Liver (tissue), 9 donors: ENCODE measurements around the gene SMOC2. TPM values are rescaled to one million over a fixed set of nuclear protein-coding genes. Genes with fewer than 3 reads are reported as not detected.

ENCODE experiments used
- DNase-seq: peaks from one replicate; pipeline ENCODE4 v3.0.0-alpha.2; 2017; ENCODE audit warnings: low spot score
- H3K27ac ChIP-seq, 2 donors: one replicate each; pipeline ENCODE4 v1.7.0; 2013; ENCODE audit warnings: inconsistent platforms in 2 of 2, low read length in 2 of 2, control low read depth in 1 of 2, low read depth in 1 of 2, mild to moderate bottlenecking in 1 of 2
- H3K27me3 ChIP-seq, 4 donors: one replicate each; pipeline versions ENCODE4 v1.6.1 to v1.7.0; 2013; ENCODE audit warnings: low read length in 3 of 4, inconsistent platforms in 1 of 4, mild to moderate bottlenecking in 1 of 4, moderate library complexity in 1 of 4; ENCODE audit not compliant: control insufficient read depth in 4 of 4, insufficient read depth in 4 of 4
- H3K36me3 ChIP-seq, 4 donors: one replicate each; pipeline versions ENCODE4 v1.6.1 to v1.7.0; 2013; ENCODE audit warnings: low read length in 3 of 4, mild to moderate bottlenecking in 3 of 4, low read depth in 1 of 4, moderate library complexity in 1 of 4; ENCODE audit not compliant: control insufficient read depth in 4 of 4, insufficient read depth in 3 of 4
- H3K4me1 ChIP-seq, 4 donors: one replicate each; pipeline versions ENCODE4 v1.6.1 to v1.7.0; 2013; ENCODE audit warnings: low read length in 3 of 4, mild to moderate bottlenecking in 3 of 4, moderate library complexity in 1 of 4; ENCODE audit not compliant: control insufficient read depth in 4 of 4, insufficient read depth in 4 of 4
- H3K4me3 ChIP-seq, 3 donors: one replicate each; pipeline versions ENCODE4 v1.6.1 to v1.7.0; 2013; ENCODE audit warnings: low read length in 3 of 3, control low read depth in 1 of 3, low read depth in 1 of 3, mild to moderate bottlenecking in 1 of 3
- H3K9ac ChIP-seq, 2 donors: one replicate each; pipeline ENCODE4 v1.7.0; 2013; ENCODE audit warnings: low read length in 2 of 2, mild to moderate bottlenecking in 2 of 2, moderate library complexity in 2 of 2, control low read depth in 1 of 2, low read depth in 1 of 2
- H3K9me3 ChIP-seq, 4 donors: one replicate each; pipeline versions ENCODE4 v1.6.1 to v1.7.0; 2013; ENCODE audit warnings: low read length in 3 of 4; ENCODE audit not compliant: control insufficient read depth in 4 of 4
- ATF3 ChIP-seq: IDR thresholded peaks from 2 replicates; pipeline ENCODE4 v1.6.1; 2016; ENCODE audit warnings: antibody characterized with exemption
- CTCF ChIP-seq: fragments of 150-350 bp; IDR thresholded peaks from 2 replicates; pipeline ENCODE4 v1.5.1; 2017; ENCODE audit warnings: improper control_type of control experiment, low read depth, low read length; ENCODE audit not compliant: missing input control
- EGR1 ChIP-seq, 2 donors: IDR thresholded peaks; 2 replicates each; pipeline ENCODE4 v1.6.1; 2016 to 2018; ENCODE audit warnings: antibody characterized with exemption in 2 of 2, low read depth in 2 of 2
- FOXA1 ChIP-seq: IDR thresholded peaks from 2 replicates; pipeline ENCODE4 v1.6.1; 2016; ENCODE audit warnings: antibody characterized with exemption
- HNF4A ChIP-seq, 2 donors: conservative IDR thresholded peaks; 2 replicates each; pipeline ENCODE4 v1.6.1; 2016; ENCODE audit warnings: antibody characterized with exemption in 2 of 2, mild to moderate bottlenecking in 2 of 2
- HNF4G ChIP-seq: IDR thresholded peaks from 2 replicates; pipeline ENCODE4 v1.6.1; 2016; ENCODE audit warnings: antibody characterized with exemption
- JUND ChIP-seq, 2 donors: IDR thresholded peaks; 2 replicates each; pipeline ENCODE4 v1.6.1; 2016; ENCODE audit warnings: antibody characterized with exemption in 2 of 2
- MAX ChIP-seq: IDR thresholded peaks from 2 replicates; pipeline ENCODE4 v1.6.1; 2016; ENCODE audit warnings: antibody characterized with exemption
- NR2F2 ChIP-seq: IDR thresholded peaks from 2 replicates; pipeline ENCODE4 v1.6.1; 2016; ENCODE audit warnings: antibody characterized with exemption
- RAD21 ChIP-seq, 2 donors: IDR thresholded peaks; 2 replicates each; pipeline ENCODE4 v1.6.1; 2016; ENCODE audit warnings: antibody characterized with exemption in 2 of 2, mild to moderate bottlenecking in 2 of 2
- REST ChIP-seq: IDR thresholded peaks from 2 replicates; pipeline ENCODE4 v1.6.1; 2016; ENCODE audit warnings: antibody characterized with exemption, mild to moderate bottlenecking
- RXRA ChIP-seq, 2 donors: IDR thresholded peaks; 2 replicates each; pipeline ENCODE4 v1.6.1; 2017 to 2018; ENCODE audit warnings: antibody characterized with exemption in 2 of 2, mild to moderate bottlenecking in 1 of 2
- SP1 ChIP-seq: IDR thresholded peaks from 2 replicates; pipeline ENCODE4 v1.6.1; 2018; ENCODE audit warnings: antibody characterized with exemption, mild to moderate bottlenecking
- TAF1 ChIP-seq: conservative IDR thresholded peaks from 2 replicates; pipeline ENCODE4 v1.6.1; 2016; ENCODE audit warnings: antibody characterized with exemption, mild to moderate bottlenecking
- ZBTB33 ChIP-seq: IDR thresholded peaks from 2 replicates; pipeline ENCODE4 v1.6.1; 2016; ENCODE audit warnings: antibody characterized with exemption
- WGBS: extraction: QIAGEN DNeasy Blood & Tissue Kit; methylation state at CpG from one replicate; pipeline ENCODE4 v1.1.7; 2013; 5-methylcytosine and 5-hydroxymethylcytosine counted together
- polyA plus RNA-seq, 2 donors: library from polyadenylated mRNA; stranded (reverse) in 1 of 2; unstranded in 1 of 2; fragments of 200-250 nt in 1 of 2; fragments of >200 nt in 1 of 2; fragmentation: Nextera tagmentation in 1 of 2; extraction: Ambion mirVana in 1 of 2; gene quantifications; one replicate each; pipeline versions ENCODE4 v1.2.1 to v1.2.3, GENCODE V29; 2013 to 2015
- total RNA-seq, 2 donors: library from RNA; depleted of rRNA; stranded (reverse); fragments of >200 nt; gene quantifications; one replicate each; pipeline ENCODE4 v1.2.3, GENCODE V29; 2014
- donor health status: healthy.
- donor health status: healthy.
- donor health status: healthy.
- donor health status: healthy.
- donor health status: healthy.

Gene SMOC2
- total and polyA plus RNA-seq, 4 donors = 0.23 to 1.9 (median 1.1) TPM

- H3K27me3 ChIP-seq = peaks cover 0 to 4% (median 0%) of the 10 kb centered on the region in 4 donors
- no peak overlapping the region for H3K4me3 ChIP-seq
- H3K9me3 ChIP-seq = peaks cover 0 to 7% (median under 1%) of the 10 kb centered on the region in 4 donors
- H3K36me3 ChIP-seq = no peaks in the 10 kb centered on the region
- no peak for DNase-seq
- H3K27ac ChIP-seq = no peak overlapping the region
- H3K4me1 ChIP-seq = no peaks in the 10 kb centered on the region
- WGBS = 65% methylated on average over 10 of the region's 10 CpGs
- H3K9ac ChIP-seq = no peak overlapping the region
- TF ChIP-seq JUND (IDR thresholded peaks at IDR 0.05) (no peak), FOXA1 (no peak), RXRA (IDR thresholded peaks at IDR 0.05) (no peak)
These were observed 196.8 kb downstream of the SMOC2 start for GRCh38 chr6:168637834-168638233.

GRCh38 chr6:168638468-168639271, 197.7 kb downstream of the SMOC2 start:
- H3K4me3 ChIP-seq = no peak overlapping the region
- H3K4me1 ChIP-seq = no peaks in the 10 kb centered on the region
- no peak for DNase-seq
- 62% methylated on average over 22 of the region's 22 CpGs for WGBS
- H3K9ac ChIP-seq = no peak overlapping the region
- H3K27ac ChIP-seq = no peak overlapping the region
- H3K36me3 ChIP-seq = no peaks in the 10 kb centered on the region
- peaks cover 0 to 5% (median under 1%) of the 10 kb centered on the region in 4 donors for H3K9me3 ChIP-seq
- H3K27me3 ChIP-seq = peaks cover 0 to 3% (median 0%) of the 10 kb centered on the region in 4 donors
- TF ChIP-seq ZBTB33 (no peak), CTCF (no peak), RXRA (IDR thresholded peaks at IDR 0.05) (no peak), EGR1 (IDR thresholded peaks at IDR 0.05; ENCODE audit: low read depth in 2 of 2) (no peak), JUND (IDR thresholded peaks at IDR 0.05) (no peak), NR2F2 (no peak), HNF4A (conservative IDR thresholded peaks at IDR 0.05) (no peak), RAD21 (IDR thresholded peaks at IDR 0.05) (no peak), TAF1 (no peak), SP1 (no peak), ATF3 (no peak)

GRCh38 chr6:168640181-168640580, 199.2 kb downstream of the SMOC2 start:
- Histone ChIP-seq H3K4me3 (no peak overlapping the region), H3K27ac (no peak overlapping the region), H3K4me1 (no peaks in the 10 kb centered on the region), H3K9ac (no peak overlapping the region), H3K27me3 (peaks cover 0 to 3% (median 0%) of the 10 kb centered on the region in 4 donors), H3K36me3 (no peaks in the 10 kb centered on the region), H3K9me3 (no peaks in the 10 kb centered on the region)
- TF ChIP-seq REST (no peak), SP1 (no peak), HNF4A (conservative IDR thresholded peaks at IDR 0.05) (no peak), JUND (IDR thresholded peaks at IDR 0.05) (no peak), MAX (no peak), HNF4G (no peak), EGR1 (IDR thresholded peaks at IDR 0.05; ENCODE audit: low read depth in 2 of 2) (no peak), CTCF (no peak), NR2F2 (no peak), RXRA (IDR thresholded peaks at IDR 0.05) (no peak), TAF1 (no peak)
- no peak for DNase-seq
- 72% methylated on average over 8 of the region's 8 CpGs for WGBS
